SU-DHL-6 (cell line): Measurements from ENCODE around the gene BCAS3.

Source experiments
- H2AFZ ChIP-seq: fragments of 200-600 bp; sonication (generic); 2 replicates; pipeline ENCODE4 v1.6.1; 2014; ENCODE audit warnings: low read depth, mild to moderate bottlenecking, moderate library complexity, mixed read lengths, antibody characterized with exemption, low read length; ENCODE audit not compliant: severe bottlenecking
- H3F3A ChIP-seq: fragments of 200-600 bp; shearing (Covaris generic); 2 replicates; pipeline ENCODE4 v1.6.0; 2016; ENCODE audit warnings: antibody characterized with exemption, mild to moderate bottlenecking; ENCODE audit not compliant: insufficient read depth
- H3K27ac ChIP-seq: fragments of 200-600 bp; sonication (generic); 2 replicates; pipeline ENCODE4 v1.5.1; 2016; ENCODE audit warnings: low read depth, mild to moderate bottlenecking, low read length, moderate library complexity, mixed read lengths
- H3K27me3 ChIP-seq: fragments of 200-600 bp; sonication (generic), shearing (Covaris generic); 2 replicates; pipeline ENCODE4 v1.6.0; 2014; ENCODE audit warnings: mild to moderate bottlenecking, low read length
- H3K36me3 ChIP-seq: fragments of 200-600 bp; sonication (generic); 2 replicates; pipeline ENCODE4 v1.6.1; 2014; ENCODE audit warnings: mild to moderate bottlenecking, low read length, mixed read lengths
- H3K4me2 ChIP-seq: fragments of 300-600, 200-600 bp; shearing (Covaris generic), sonication (generic); 2 replicates; pipeline ENCODE4 v1.6.0; 2014; ENCODE audit warnings: low read length, low read depth, mild to moderate bottlenecking; ENCODE audit not compliant: poor library complexity, severe bottlenecking
- H3K4me3 ChIP-seq: fragments of 200-600 bp; sonication (generic); 2 replicates; pipeline ENCODE4 v1.5.1; 2014; ENCODE audit warnings: antibody characterized with exemption, low read length, mild to moderate bottlenecking, mixed read lengths; ENCODE audit not compliant: insufficient read depth, poor library complexity, severe bottlenecking
- H3K79me2 ChIP-seq: fragments of 200-600 bp; sonication (generic); 2 replicates; pipeline ENCODE4 v1.6.1; 2014; ENCODE audit warnings: mild to moderate bottlenecking, low read length, moderate library complexity; ENCODE audit not compliant: insufficient read depth
- H3K9ac ChIP-seq: fragments of 200-600 bp; sonication (generic); 2 replicates; pipeline ENCODE4 v1.7.0; 2014; ENCODE audit warnings: mild to moderate bottlenecking, low read length
- H3K9me2 ChIP-seq: fragments of 200-600 bp; sonication (generic); replicated peaks from 2 replicates; pipeline ENCODE4 v1.6.1; 2014; ENCODE audit warnings: low read length; ENCODE audit not compliant: insufficient read depth
- H3K9me3 ChIP-seq: fragments of 200-600 bp; sonication (generic); 2 replicates; pipeline ENCODE4 v1.6.1; 2014; ENCODE audit warnings: low read length, mixed read lengths; ENCODE audit not compliant: insufficient read depth
- H4K20me1 ChIP-seq: fragments of 200-600 bp; sonication (generic); 2 replicates; pipeline ENCODE4 v1.6.1; 2014; ENCODE audit warnings: low read depth, mild to moderate bottlenecking, antibody characterized with exemption, low read length, moderate library complexity, mixed read lengths
- EZH2phosphoT487 ChIP-seq: fragments of 200-600 bp; sonication (generic), shearing (Covaris generic); conservative IDR thresholded peaks from 2 replicates; pipeline ENCODE4 v1.6.1; 2018; ENCODE audit warnings: mild to moderate bottlenecking, antibody characterized with exemption, low read length, moderate library complexity, mixed read lengths
- TF ChIP-seq, protein P1 (sequence below): fragments of 200-600 bp; sonication (generic); IDR thresholded peaks from one replicate; pipeline ENCODE4 v1.5.1; 2017; ENCODE audit warnings: antibody characterized with exemption, mild to moderate bottlenecking, low read length, moderate library complexity; ENCODE audit not compliant: insufficient read depth, poor library complexity, severe bottlenecking

Gene BCAS3

DNA sequence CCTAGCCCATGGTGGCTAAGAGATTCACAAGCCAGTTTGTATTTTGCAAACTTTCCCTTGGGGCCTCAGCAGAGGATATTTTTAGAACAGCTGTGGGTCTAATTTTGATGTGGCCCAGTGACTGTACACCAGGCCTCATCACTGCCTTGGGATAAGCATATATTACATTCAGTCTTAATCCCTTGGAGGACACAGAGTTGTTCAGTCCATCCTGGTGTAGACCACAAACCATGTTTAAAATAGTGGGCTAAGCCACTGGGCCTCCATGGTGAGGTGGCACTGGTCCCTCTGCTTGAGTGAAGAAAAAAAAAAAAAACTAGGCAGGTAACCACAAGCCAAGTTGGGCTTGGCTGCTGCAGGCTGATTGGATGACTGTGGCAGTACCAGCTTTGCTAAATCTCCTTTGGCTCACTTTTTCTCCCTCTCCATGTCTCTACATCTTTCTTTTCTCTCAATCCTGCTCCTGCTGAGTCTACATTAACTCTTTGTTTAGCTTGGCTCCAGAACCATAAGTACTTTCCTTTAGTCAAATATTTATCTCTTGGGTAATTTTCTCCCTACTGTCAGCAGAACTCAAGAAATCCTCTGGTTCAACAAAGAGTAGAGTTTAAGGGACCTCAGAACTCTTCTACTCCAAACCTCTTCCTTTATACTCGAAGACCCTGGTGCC is 602.0 kb downstream of the BCAS3 start:
- H3K4me2 ChIP-seq: no peak overlapping the region
- H3K36me3 ChIP-seq: no peaks in the 10 kb centered on the region
- H3K9me2 ChIP-seq: no peaks in the 10 kb centered on the region
- TF ChIP-seq, protein P1, sequence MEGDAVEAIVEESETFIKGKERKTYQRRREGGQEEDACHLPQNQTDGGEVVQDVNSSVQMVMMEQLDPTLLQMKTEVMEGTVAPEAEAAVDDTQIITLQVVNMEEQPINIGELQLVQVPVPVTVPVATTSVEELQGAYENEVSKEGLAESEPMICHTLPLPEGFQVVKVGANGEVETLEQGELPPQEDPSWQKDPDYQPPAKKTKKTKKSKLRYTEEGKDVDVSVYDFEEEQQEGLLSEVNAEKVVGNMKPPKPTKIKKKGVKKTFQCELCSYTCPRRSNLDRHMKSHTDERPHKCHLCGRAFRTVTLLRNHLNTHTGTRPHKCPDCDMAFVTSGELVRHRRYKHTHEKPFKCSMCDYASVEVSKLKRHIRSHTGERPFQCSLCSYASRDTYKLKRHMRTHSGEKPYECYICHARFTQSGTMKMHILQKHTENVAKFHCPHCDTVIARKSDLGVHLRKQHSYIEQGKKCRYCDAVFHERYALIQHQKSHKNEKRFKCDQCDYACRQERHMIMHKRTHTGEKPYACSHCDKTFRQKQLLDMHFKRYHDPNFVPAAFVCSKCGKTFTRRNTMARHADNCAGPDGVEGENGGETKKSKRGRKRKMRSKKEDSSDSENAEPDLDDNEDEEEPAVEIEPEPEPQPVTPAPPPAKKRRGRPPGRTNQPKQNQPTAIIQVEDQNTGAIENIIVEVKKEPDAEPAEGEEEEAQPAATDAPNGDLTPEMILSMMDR: no peak
- TF ChIP-seq EZH2phosphoT487: no peak
- H3F3A ChIP-seq: no peaks in the 10 kb centered on the region
- no peaks in the 10 kb centered on the region for H3K27me3 ChIP-seq
- no peaks in the 10 kb centered on the region for H3K9me3 ChIP-seq
- no peak overlapping the region for H3K27ac ChIP-seq
- H3K9ac ChIP-seq: no peak overlapping the region
- H3K4me3 ChIP-seq: no peak overlapping the region
- H2AFZ ChIP-seq: no peak overlapping the region
- H4K20me1 ChIP-seq: no peaks in the 10 kb centered on the region
- H3K79me2 ChIP-seq: no peaks in the 10 kb centered on the region

DNA sequence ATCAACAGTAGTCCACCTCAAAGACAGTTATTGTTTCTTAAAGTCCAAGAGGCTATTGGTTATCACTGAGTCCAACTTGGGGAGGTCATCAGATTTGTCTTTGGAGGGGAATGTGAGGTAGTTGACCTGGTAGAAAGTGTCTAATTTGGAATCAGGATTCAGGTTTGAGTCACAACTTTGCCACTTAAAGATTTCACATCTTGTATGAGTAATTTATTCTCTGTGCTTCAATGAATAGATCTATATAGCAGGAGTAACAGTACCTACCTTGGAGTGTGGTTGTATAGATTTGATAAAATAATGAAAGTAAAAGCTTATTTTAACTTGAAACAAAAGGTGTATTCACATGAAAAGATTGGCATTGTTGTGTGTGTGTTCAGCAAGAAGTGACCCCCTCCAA is 602.7 kb downstream of the BCAS3 start:
- Histone ChIP-seq H2AFZ (no peak overlapping the region), H4K20me1 (no peaks in the 10 kb centered on the region), H3K4me2 (no peak overlapping the region), H3K9ac (no peak overlapping the region), H3K9me2 (no peaks in the 10 kb centered on the region), H3F3A (no peaks in the 10 kb centered on the region), H3K79me2 (no peaks in the 10 kb centered on the region), H3K36me3 (no peaks in the 10 kb centered on the region), H3K27ac (no peak overlapping the region), H3K4me3 (no peak overlapping the region), H3K27me3 (no peaks in the 10 kb centered on the region), H3K9me3 (no peaks in the 10 kb centered on the region)
- TF ChIP-seq, protein P1: no peak
- no peak for TF ChIP-seq EZH2phosphoT487

DNA sequence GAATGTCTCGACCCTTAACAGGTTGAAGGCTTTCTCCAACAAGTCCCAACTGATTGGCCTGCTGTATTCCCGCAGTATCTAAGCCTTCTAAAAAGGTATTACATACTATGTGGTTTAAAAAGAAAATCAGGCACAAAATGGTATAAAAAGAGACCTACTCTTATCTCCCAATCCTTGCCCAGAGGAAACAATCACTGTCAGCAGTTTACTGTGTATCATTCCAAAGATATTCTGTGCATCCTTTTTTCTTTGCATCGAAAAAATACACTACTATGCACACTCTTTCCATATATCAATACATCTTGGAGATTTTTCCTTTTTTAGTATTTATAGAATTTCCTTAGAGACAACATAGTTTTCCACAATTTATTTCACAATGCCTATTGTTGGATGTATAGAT is 603.2 kb downstream of the BCAS3 start:
- H3K4me2 ChIP-seq: no peak overlapping the region
- no peaks in the 10 kb centered on the region for H3K27me3 ChIP-seq
- TF ChIP-seq EZH2phosphoT487: no peak
- TF ChIP-seq, protein P1: no peak
- no peak overlapping the region for H3K4me3 ChIP-seq
- no peaks in the 10 kb centered on the region for H3K9me2 ChIP-seq
- H3K27ac ChIP-seq: no peak overlapping the region
- no peaks in the 10 kb centered on the region for H4K20me1 ChIP-seq
- no peaks in the 10 kb centered on the region for H3K9me3 ChIP-seq
- H3K36me3 ChIP-seq: no peaks in the 10 kb centered on the region
- no peaks in the 10 kb centered on the region for H3F3A ChIP-seq
- no peak overlapping the region for H2AFZ ChIP-seq
- H3K79me2 ChIP-seq: no peaks in the 10 kb centered on the region
- H3K9ac ChIP-seq: no peak overlapping the region
